Measurements from ENCODE around the gene NBEAL2. TPM values are rescaled to one million over a fixed set of nuclear protein-coding genes. Genes with fewer than 3 reads are reported as not detected.

NBEAL2 gene
- total RNA-seq, 1 donor from 2014 or later = 11.7 TPM

- intact Hi-C loops (cut with DNase I) = no loop called here
- no peak for DNase-seq
- no peak for ATAC-seq (ENCODE audit: poor library complexity)
These were observed 36.8 kb upstream of the NBEAL2 start for GRCh38 chr3:46942481-46943236.

- DNase-seq (peak; percentile 42), ATAC-seq (ENCODE audit: poor library complexity) (peak; percentile 61)
- intact Hi-C loops (cut with DNase I) = no loop called here
These were observed 36.0 kb upstream of the NBEAL2 start for GRCh38 chr3:46943237-46944187.

- ATAC-seq (ENCODE audit: poor library complexity) (peak; percentile 29), DNase-seq (no peak)
- intact Hi-C loops (cut with DNase I) = no loop called here
These were observed 35.3 kb upstream of the NBEAL2 start for GRCh38 chr3:46944191-46944590.

GRCh38 chr3:46946416-46946815 lies 33.0 kb upstream of the NBEAL2 start:
- ATAC-seq (ENCODE audit: poor library complexity) = no peak
- DNase-seq = no peak
- intact Hi-C loops (cut with DNase I) = no loop called here

GRCh38 chr3:46946856-46947545 lies 32.5 kb upstream of the NBEAL2 start:
- intact Hi-C loops (cut with DNase I) = no loop called here
- peak; percentile 9 for ATAC-seq (ENCODE audit: poor library complexity)
- peak; percentile 65 for DNase-seq

- no peak for DNase-seq
- no peak for ATAC-seq (ENCODE audit: poor library complexity)
- intact Hi-C loops (cut with DNase I) = no loop called here
These were observed 31.9 kb upstream of the NBEAL2 start for GRCh38 chr3:46947546-46947901.

GRCh38 chr3:46947981-46948791 lies 31.3 kb upstream of the NBEAL2 start:
- DNase-seq = no peak
- peak; percentile 62 for ATAC-seq (ENCODE audit: poor library complexity)
- intact Hi-C loops (cut with DNase I) = no loop called here

GRCh38 chr3:46948830-46949671 lies 30.4 kb upstream of the NBEAL2 start:
- DNase-seq (peak; percentile 66), ATAC-seq (ENCODE audit: poor library complexity) (peak; percentile 35)
- intact Hi-C loops (cut with DNase I) = no loop called here

GRCh38 chr3:46950177-46950576 lies 29.3 kb upstream of the NBEAL2 start:
- ATAC-seq (ENCODE audit: poor library complexity) (no peak), DNase-seq (no peak)
- intact Hi-C loops (cut with DNase I) = no loop called here

- intact Hi-C loops (cut with DNase I) = no loop called here
- DNase-seq = no peak
- ATAC-seq (ENCODE audit: poor library complexity) = no peak
These were observed 28.7 kb upstream of the NBEAL2 start for GRCh38 chr3:46950650-46951241.

GRCh38 chr3:46952813-46953212 lies 26.7 kb upstream of the NBEAL2 start:
- ATAC-seq (ENCODE audit: poor library complexity) (no peak), DNase-seq (no peak)
- intact Hi-C loops (cut with DNase I) = no loop called here

- intact Hi-C loops (cut with DNase I) = no loop called here
- no peak for DNase-seq
- ATAC-seq (ENCODE audit: poor library complexity) = no peak
These were observed 26.0 kb upstream of the NBEAL2 start for GRCh38 chr3:46953234-46954010.

- DNase-seq (no peak), ATAC-seq (ENCODE audit: poor library complexity) (peak; percentile 2)
- intact Hi-C loops (cut with DNase I) = no loop called here
These were observed 25.3 kb upstream of the NBEAL2 start for GRCh38 chr3:46954178-46954577.

- DNase-seq (no peak), ATAC-seq (ENCODE audit: poor library complexity) (no peak)
- intact Hi-C loops (cut with DNase I) = no loop called here
These were observed 24.3 kb upstream of the NBEAL2 start for GRCh38 chr3:46955157-46955556.

GRCh38 chr3:46955801-46956259 lies 23.6 kb upstream of the NBEAL2 start:
- intact Hi-C loops (cut with DNase I) = no loop called here
- DNase-seq = no peak
- ATAC-seq (ENCODE audit: poor library complexity) = no peak

GRCh38 chr3:46957092-46957820 lies 22.2 kb upstream of the NBEAL2 start:
- intact Hi-C loops (cut with DNase I) = no loop called here
- ATAC-seq (ENCODE audit: poor library complexity) (no peak), DNase-seq (peak; percentile 34)

Data from Right ventricle myocardium superior (tissue), 1 donor.